Testis (tissue), 3 donors: ENCODE results near the gene CNKSR3. TPM values are rescaled to one million over a fixed set of nuclear protein-coding genes. Genes with fewer than 3 reads are reported as not detected.
A peak's percentile ranks its signal among the peaks of the same experiment; 100 is the strongest.

Experiments used
- DNase-seq: peaks from one replicate; pipeline ENCODE4 v3.0.0-alpha.2; 2019
- H3K27ac ChIP-seq, 2 donors: fragments of 200-600 bp; sonication (generic); one replicate each; pipeline ENCODE4 v1.5.1; 2019
- H3K27me3 ChIP-seq: fragments of 200-600 bp; sonication (generic); one replicate; pipeline ENCODE4 v1.5.1; 2019
- H3K36me3 ChIP-seq: fragments of 200-600 bp; sonication (generic); one replicate; pipeline ENCODE4 v1.5.1; 2017; ENCODE audit warnings: low read depth; ENCODE audit errors: missing control alignments
- H3K4me1 ChIP-seq: fragments of 200-600 bp; sonication (generic); one replicate; pipeline ENCODE4 v1.5.1; 2019
- H3K4me3 ChIP-seq, 2 donors: fragments of 200-600 bp; sonication (generic); one replicate each; pipeline ENCODE4 v1.5.1; 2017 to 2019
- H3K9me3 ChIP-seq: fragments of 200-600 bp; sonication (generic); one replicate; pipeline ENCODE4 v1.5.1; 2017
- CTCF ChIP-seq, 3 experiments: fragments of 450-650 bp in 2 of 3; fragments of 200-600 bp in 1 of 3; sonication (generic) in 1 of 3; IDR thresholded peaks; one replicate each; pipeline ENCODE4 v1.5.1; 2016 to 2019; ENCODE audit warnings: antibody characterized with exemption in 3 of 3, mild to moderate bottlenecking in 2 of 3, moderate library complexity in 1 of 3
- POLR2A ChIP-seq: fragments of 450-650 bp; IDR thresholded peaks from one replicate; pipeline ENCODE4 v1.6.1; 2017; ENCODE audit warnings: antibody characterized with exemption, mild to moderate bottlenecking, moderate library complexity
- WGBS, 2 donors: methylation state at CpG; one replicate each; pipeline ENCODE4 v1.1.5; 2018; 5-methylcytosine and 5-hydroxymethylcytosine counted together
- intact Hi-C: fragments of 100-400 bp; cut with DNase I; formaldehyde crosslinking; loops from one replicate; pipeline ENCODE4 v1.15.1; 2023; ENCODE audit warnings: low total_unique reads
- polyA plus RNA-seq: library from polyadenylated mRNA; stranded (reverse); fragments of 350-450 nt; fragmentation: Illumina TruSeq; extraction: RNeasy Lipid Tissue Mini Kit (QIAGEN cat#74804); gene quantifications from one replicate; pipeline ENCODE4 v1.2.3, GENCODE V29; 2014; ENCODE audit warnings: low read depth, low replicate concordance; ENCODE audit not compliant: insufficient read depth
- total RNA-seq, 2 donors: library from RNA; depleted of rRNA; stranded (reverse); fragments of >200 nt; gene quantifications; one replicate each; pipeline ENCODE4 v1.2.3, GENCODE V29; 2016

The CNKSR3 gene
- total and polyA plus RNA-seq, 3 donors from 2014 or later = 26.0 to 28.7 (median 26.0) TPM

GRCh38 chr6:154453329-154453728 lies 57.2 kb downstream of the CNKSR3 start:
- DNase-seq = no peak
- H3K27ac ChIP-seq = peak overlapping the region in 1 of 2 donors; percentile 68
- H3K4me3 ChIP-seq = no peak overlapping the region
- WGBS, 2 donors = 71 to 72% methylated on average over 2 of the region's 2 CpGs
- intact Hi-C loops = no loop called here
- H3K4me1 ChIP-seq = peaks cover 6% of the 10 kb centered on the region
- H3K9me3 ChIP-seq = no peaks in the 10 kb centered on the region
- no peaks in the 10 kb centered on the region for H3K36me3 ChIP-seq
- H3K27me3 ChIP-seq = no peaks in the 10 kb centered on the region
- no peak for TF ChIP-seq CTCF (IDR thresholded peaks at IDR 0.05)
- TF ChIP-seq POLR2A = no peak

GRCh38 chr6:154450498-154450897 lies 60.0 kb downstream of the CNKSR3 start:
- WGBS, 2 donors = 79 to 85% methylated on average over 3 of the region's 3 CpGs
- DNase-seq = no peak
- H3K4me3 ChIP-seq = no peak overlapping the region
- intact Hi-C loops = no loop called here
- H3K27me3 ChIP-seq = no peaks in the 10 kb centered on the region
- no peak overlapping the region for H3K27ac ChIP-seq
- peaks cover 5% of the 10 kb centered on the region for H3K4me1 ChIP-seq
- H3K36me3 ChIP-seq = no peaks in the 10 kb centered on the region
- no peaks in the 10 kb centered on the region for H3K9me3 ChIP-seq
- no peak for TF ChIP-seq POLR2A
- no peak for TF ChIP-seq CTCF (IDR thresholded peaks at IDR 0.05)

- H3K36me3 ChIP-seq = no peaks in the 10 kb centered on the region
- H3K4me1 ChIP-seq = peaks cover 5% of the 10 kb centered on the region
Measured at GRCh38 chr6:154448448-154449096, 61.9 kb downstream of the CNKSR3 start.

GRCh38 chr6:154447954-154448353 lies 62.5 kb downstream of the CNKSR3 start:
- no peaks in the 10 kb centered on the region for H3K36me3 ChIP-seq
- DNase-seq = no peak
- TF ChIP-seq CTCF (IDR thresholded peaks at IDR 0.05) (no peak), POLR2A (no peak)
- no peaks in the 10 kb centered on the region for H3K27me3 ChIP-seq
- no peak overlapping the region for H3K4me3 ChIP-seq
- intact Hi-C loops = no loop called here
- H3K4me1 ChIP-seq = peaks cover 5% of the 10 kb centered on the region
- WGBS, 2 donors = 58 to 68% methylated on average over 2 of the region's 2 CpGs
- H3K27ac ChIP-seq = no peak overlapping the region
- no peaks in the 10 kb centered on the region for H3K9me3 ChIP-seq

More at GRCh38 chr6:154448448-154449096, 61.9 kb downstream of the CNKSR3 start:
- TF ChIP-seq CTCF (IDR thresholded peaks at IDR 0.05) = no peak
- no peak for TF ChIP-seq POLR2A
- Histone ChIP-seq H3K27me3 (no peaks in the 10 kb centered on the region), H3K4me3 (no peak overlapping the region), H3K9me3 (no peaks in the 10 kb centered on the region), H3K27ac (no peak overlapping the region)
- WGBS, 2 donors = 42 to 49% methylated on average over 11 of the region's 11 CpGs
- no peak for DNase-seq
- intact Hi-C loops = no loop called here

- Histone ChIP-seq H3K36me3 (no peaks in the 10 kb centered on the region), H3K4me3 (no peak overlapping the region), H3K9me3 (no peaks in the 10 kb centered on the region), H3K27ac (no peak overlapping the region), H3K4me1 (peaks cover 5% of the 10 kb centered on the region), H3K27me3 (no peaks in the 10 kb centered on the region)
- intact Hi-C loops = no loop called here
- no peak for DNase-seq
- no peak for TF ChIP-seq CTCF (IDR thresholded peaks at IDR 0.05)
- no peak for TF ChIP-seq POLR2A
- 93 to 96% methylated on average over 8 of the region's 8 CpGs for WGBS, 2 donors
Measured at GRCh38 chr6:154446984-154447383, 63.5 kb downstream of the CNKSR3 start.
